ENCODE results near the gene ABCC6. TPM values are rescaled to one million over a fixed set of nuclear protein-coding genes. Genes with fewer than 3 reads are reported as not detected.

The ABCC6 gene
- total and polyA plus RNA-seq, 2 of the 4 experiments (the other 2 are of a cell fraction) = 0.36 to 1.3 TPM

DNA sequence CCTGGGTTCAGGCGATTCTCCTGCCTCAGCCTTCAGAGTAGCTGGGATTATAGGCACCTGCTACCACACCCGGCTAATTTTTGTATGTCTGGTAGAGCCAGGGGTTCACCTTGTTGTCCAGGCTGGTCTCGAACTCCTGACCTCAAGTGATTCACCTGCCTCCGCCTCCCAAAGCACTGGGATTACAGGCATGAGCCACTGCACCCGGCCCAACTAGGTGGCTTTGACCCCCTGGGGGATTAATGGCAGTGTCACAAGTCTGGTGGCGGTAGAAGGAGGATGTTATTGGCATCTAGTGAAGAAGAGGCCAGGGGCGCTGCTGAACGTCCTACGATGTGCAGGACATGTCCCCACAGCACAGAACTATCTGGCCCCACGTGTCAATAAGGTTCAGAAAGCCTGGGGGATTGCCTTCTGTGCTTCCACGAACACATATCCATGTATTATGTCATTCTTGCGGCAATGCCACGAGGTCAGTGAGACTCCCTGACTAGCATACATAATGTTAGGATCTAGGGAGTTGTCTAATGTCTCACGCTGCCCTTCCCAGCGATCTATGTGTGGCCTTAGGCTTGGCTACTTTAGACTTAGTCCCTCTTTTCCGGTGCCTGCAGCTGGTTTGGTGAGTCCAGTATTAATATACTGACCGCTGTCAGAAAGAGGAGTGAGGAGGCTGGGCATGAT lies 75.8 kb downstream of the ABCC6 start:
- Histone ChIP-seq H3K9ac (ENCODE audit: low read depth, low read length) (no peak overlapping the region), H3K79me1 (ENCODE audit: low read depth in 1 of 2, low read length in 2 of 2) (peaks cover 5 to 53% of the 10 kb centered on the region in 2 experiments; a peak in 2 of 4 replicates), H2BK20ac (ENCODE audit: low read depth, low read length) (no peak overlapping the region), H4K91ac (ENCODE audit: insufficient read depth, low read depth, low read length) (no peak overlapping the region), H2BK5ac (ENCODE audit: low read depth, low read length, poor library complexity, severe bottlenecking) (no peak overlapping the region), H2BK15ac (ENCODE audit: low read depth, low read length) (no peak overlapping the region), H3K23ac (ENCODE audit: low read depth, low read length) (no peak overlapping the region), H4K8ac (ENCODE audit: low read depth in 2 of 2, low read length in 2 of 2) (no peak overlapping the region), H3K9me1 (ENCODE audit: insufficient read depth, low read length) (peaks cover 23% of the 10 kb centered on the region), H3K18ac (ENCODE audit: low read depth, low read length) (no peak overlapping the region), H3K56ac (ENCODE audit: extremely low read depth, insufficient read depth, low read length) (no peak overlapping the region), H3K27ac (ENCODE audit: insufficient read depth, low read length) (no peak overlapping the region), H3K4me3 (ENCODE audit: insufficient read depth, low read depth, low read length) (no peak overlapping the region), H2AK9ac (replicated peaks; ENCODE audit: low read depth, low read length, poor library complexity) (no peak overlapping the region), H3K4me1 (ENCODE audit: control insufficient read depth, insufficient read depth, low read length) (peaks cover 11% of the 10 kb centered on the region), H3K36me3 (ENCODE audit: control insufficient read depth, insufficient read depth, low read length) (peaks cover 50% of the 10 kb centered on the region), H3K27me3 (ENCODE audit: control insufficient read depth, insufficient read depth, low read length) (no peaks in the 10 kb centered on the region), H2BK120ac (ENCODE audit: low read depth, low read length) (no peak overlapping the region), H4K5ac (ENCODE audit: low read depth, low read length) (no peak overlapping the region), H3K4me2 (ENCODE audit: low read depth, low read length) (no peak overlapping the region), H2AK5ac (ENCODE audit: low read depth, low read length) (no peak overlapping the region), H4K20me1 (ENCODE audit: insufficient read depth, low read length) (peaks cover 68% of the 10 kb centered on the region), H2AFZ (replicated peaks; ENCODE audit: low read length, poor library complexity) (no peak overlapping the region), H3K14ac (replicated peaks; ENCODE audit: low read depth, low read length) (no peak overlapping the region), H3K4ac (ENCODE audit: low read depth, low read length) (no peak overlapping the region), H3K9me3 (ENCODE audit: control insufficient read depth, insufficient read depth, low read length) (no peaks in the 10 kb centered on the region)
- in situ Hi-C loops (cut with MboI; ENCODE audit: low sequenced_read_pairs) (no loop called here), dilution Hi-C loops (cut with HindIII; ENCODE audit: low sequenced_read_pairs, unreplicated experiment) (no loop called here), intact Hi-C loops (cut with micrococcal nuclease) (no loop called here)
- no peak for TF ChIP-seq BHLHE40 (IDR thresholded peaks at IDR 0.05; ENCODE audit: low read depth, low read length)
- ChIA-PET CTCF (no interaction called here), POLR2A (ENCODE audit: unreplicated experiment) (no interaction called here)
- WGBS, 2 experiments (ENCODE audit: extremely low coverage in 2 of 2, insufficient read length in 1 of 2) = 96% methylated on average over 8 of the region's 17 CpGs; no CpG with 5 or more reads in 1 of the 2 experiments
- BruUV-seq (replicated peaks) = TSS peak; percentile 0
- ATAC-seq (ENCODE audit: low read depth) (no peak), DNase-seq (no peak)

Data from IMR-90 (cell line).